ENCODE measurements around the gene GRIPAP1. TPM values are rescaled to one million over a fixed set of nuclear protein-coding genes. Genes with fewer than 3 reads are reported as not detected.
A peak's percentile ranks its signal among the peaks of the same experiment; 100 is the strongest.

GRIPAP1 gene
- total and polyA plus RNA-seq, 2 of the 13 experiments (the other 11 are each of a cell fraction or from before 2014, with no cell fraction given): 16.1 to 22.6 TPM

DNA sequence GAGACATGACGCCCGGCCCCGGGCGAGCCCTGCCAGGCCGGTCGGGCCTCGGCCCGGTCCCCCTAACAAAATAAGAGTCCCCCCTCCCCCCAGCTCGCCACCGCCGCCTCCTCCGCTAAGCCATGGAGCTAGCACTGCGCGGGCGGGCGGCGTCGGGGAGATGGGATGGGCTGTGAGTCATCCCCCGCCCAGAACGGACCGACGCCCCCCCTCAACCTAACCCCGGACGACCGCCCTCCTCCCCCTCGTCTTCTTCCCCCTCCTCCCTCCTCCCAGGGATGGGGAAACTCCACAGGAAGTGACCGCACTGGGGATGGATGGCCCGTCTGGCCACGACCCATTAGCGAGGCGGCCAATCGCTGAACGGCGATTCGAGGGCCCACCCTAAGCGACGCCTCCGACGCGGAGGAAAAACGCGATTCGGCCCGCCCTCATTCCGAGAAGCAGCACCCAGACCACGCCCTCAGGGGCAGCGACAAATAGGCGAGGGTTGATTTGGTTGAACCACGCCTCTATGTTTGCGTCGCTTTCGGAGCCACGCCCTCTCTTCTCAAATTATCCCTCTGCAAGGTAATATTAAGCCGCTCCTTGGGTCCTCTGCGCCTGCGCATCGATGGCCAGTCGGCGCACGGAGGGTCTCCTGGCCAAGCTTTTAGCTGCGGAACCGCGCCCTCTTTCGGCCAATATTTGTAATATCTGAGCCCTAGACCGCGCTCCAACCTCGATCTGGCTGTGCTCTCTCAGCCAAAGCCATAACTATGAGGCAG lies 41.3 kb upstream of the GRIPAP1 start, which contains the start of gene TFE3 (continued):
- TF ChIP-seq, protein P1, sequence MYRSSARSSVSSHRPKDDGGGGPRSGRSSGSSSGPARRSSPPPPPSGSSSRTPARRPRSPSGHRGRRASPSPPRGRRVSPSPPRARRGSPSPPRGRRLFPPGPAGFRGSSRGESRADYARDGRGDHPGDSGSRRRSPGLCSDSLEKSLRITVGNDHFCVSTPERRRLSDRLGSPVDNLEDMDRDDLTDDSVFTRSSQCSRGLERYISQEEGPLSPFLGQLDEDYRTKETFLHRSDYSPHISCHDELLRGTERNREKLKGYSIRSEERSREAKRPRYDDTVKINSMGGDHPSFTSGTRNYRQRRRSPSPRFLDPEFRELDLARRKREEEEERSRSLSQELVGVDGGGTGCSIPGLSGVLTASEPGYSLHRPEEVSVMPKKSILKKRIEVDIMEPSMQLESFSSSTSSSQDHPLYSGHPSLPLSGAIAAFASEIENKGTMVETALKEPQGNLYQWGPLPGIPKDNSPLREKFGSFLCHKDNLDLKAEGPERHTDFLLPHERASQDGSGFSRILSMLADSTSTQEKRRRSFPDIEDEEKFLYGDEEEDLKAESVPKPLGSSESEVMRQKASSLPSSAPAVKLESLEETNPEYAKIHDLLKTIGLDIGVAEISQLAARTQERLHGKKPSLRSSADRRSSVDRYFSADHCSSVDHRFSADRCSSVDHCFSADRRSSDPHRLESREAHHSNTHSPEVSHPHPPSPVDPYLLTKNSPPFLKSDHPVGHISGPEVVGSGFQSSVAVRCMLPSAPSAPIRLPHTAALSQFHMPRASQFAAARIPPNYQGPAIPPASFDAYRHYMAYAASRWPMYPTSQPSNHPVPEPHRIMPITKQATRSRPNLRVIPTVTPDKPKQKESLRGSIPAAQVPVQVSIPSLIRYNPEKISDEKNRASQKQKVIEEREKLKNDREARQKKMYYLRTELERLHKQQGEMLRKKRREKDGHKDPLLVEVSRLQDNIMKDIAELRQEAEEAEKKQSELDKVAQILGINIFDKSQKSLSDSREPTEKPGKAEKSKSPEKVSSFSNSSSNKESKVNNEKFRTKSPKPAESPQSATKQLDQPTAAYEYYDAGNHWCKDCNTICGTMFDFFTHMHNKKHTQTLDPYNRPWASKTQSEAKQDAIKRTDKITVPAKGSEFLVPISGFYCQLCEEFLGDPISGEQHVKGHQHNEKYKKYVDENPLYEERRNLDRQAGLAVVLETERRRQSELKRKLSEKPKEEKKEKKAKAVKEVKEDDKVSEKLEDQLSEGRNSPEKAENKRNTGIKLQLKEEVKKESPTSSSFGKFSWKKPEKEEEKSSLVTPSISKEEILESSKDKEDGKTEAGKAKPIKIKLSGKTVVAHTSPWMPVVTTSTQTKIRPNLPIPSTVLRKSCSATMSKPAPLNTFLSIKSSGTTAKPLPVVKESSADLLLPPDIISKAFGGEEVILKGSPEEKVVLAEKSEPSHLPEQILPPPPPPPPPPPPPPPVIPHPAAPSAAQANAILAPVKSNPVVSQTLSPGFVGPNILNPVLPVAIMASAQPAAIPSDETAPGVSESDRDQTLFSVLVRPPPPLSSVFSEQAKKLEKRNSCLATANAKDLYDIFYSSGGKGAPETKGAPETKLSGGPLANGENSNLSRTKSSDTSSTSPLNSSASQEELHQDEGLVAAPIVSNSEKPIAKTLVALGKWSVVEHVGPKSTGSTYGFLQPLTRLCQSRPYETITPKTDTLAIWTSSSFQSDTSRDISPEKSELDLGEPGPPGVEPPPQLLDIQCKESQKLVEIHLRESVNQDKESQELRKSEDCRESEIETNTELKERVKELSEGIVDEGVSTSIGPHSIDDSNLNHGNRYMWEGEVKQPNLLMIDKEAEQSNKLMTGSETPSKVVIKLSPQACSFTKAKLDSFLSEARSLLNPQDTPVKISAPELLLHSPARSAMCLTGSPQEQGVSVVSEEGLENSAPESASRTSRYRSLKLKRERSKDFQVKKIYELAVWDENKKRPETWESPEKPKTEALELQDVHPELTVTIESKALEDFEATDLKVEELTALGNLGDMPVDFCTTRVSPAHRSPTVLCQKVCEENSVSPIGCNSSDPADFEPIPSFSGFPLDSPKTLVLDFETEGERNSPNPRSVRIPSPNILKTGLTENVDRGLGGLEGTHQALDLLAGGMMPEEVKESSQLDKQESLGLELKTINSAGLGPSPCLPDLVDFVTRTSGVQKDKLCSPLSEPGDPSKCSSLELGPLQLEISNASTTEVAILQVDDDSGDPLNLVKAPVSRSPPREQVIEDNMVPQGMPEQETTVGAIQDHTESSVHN (CRISPR knock-in tag; IDR thresholded peaks at IDR 0.05): no peak
- TF ChIP-seq TEAD2 (CRISPR knock-in tag; IDR thresholded peaks at IDR 0.05) (no peak), RBFOX2 (IDR thresholded peaks at IDR 0.05; ENCODE audit: low read depth, low read length) (peak; percentile 72; the same call in 1 of the 2 replicates), KAT8 (CRISPR knock-in tag; IDR thresholded peaks at IDR 0.05) (no peak), YEATS2 (CRISPR knock-in tag; IDR thresholded peaks at IDR 0.05; ENCODE audit: borderline replicate concordance) (no peak), MXI1 (IDR thresholded peaks at IDR 0.05; ENCODE audit: borderline replicate concordance, low read depth, low read length) (no peak), ZNF138 (CRISPR knock-in tag; IDR thresholded peaks at IDR 0.05; ENCODE audit: low read depth) (no peak), ZFP36 (IDR thresholded peaks at IDR 0.05; ENCODE audit: borderline replicate concordance, low read depth, low read length, partially characterized antibody) (no peak), ZNF747 (CRISPR knock-in tag; IDR thresholded peaks at IDR 0.05; ENCODE audit: borderline replicate concordance) (no peak), KDM5B (CRISPR knock-in tag; IDR thresholded peaks at IDR 0.05; ENCODE audit: borderline replicate concordance) (no peak), RAD51 (IDR thresholded peaks at IDR 0.05; ENCODE audit: borderline replicate concordance) (no peak), MTF1 (CRISPR knock-in tag; IDR thresholded peaks at IDR 0.05) (no peak), ZNF567 (CRISPR knock-in tag; IDR thresholded peaks at IDR 0.05; ENCODE audit: borderline replicate concordance) (no peak)
- TF ChIP-seq, protein P2, sequence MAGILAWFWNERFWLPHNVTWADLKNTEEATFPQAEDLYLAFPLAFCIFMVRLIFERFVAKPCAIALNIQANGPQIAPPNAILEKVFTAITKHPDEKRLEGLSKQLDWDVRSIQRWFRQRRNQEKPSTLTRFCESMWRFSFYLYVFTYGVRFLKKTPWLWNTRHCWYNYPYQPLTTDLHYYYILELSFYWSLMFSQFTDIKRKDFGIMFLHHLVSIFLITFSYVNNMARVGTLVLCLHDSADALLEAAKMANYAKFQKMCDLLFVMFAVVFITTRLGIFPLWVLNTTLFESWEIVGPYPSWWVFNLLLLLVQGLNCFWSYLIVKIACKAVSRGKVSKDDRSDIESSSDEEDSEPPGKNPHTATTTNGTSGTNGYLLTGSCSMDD (CRISPR knock-in tag; IDR thresholded peaks at IDR 0.05): no peak
